ENCODE results near the gene FDXACB1. TPM values are rescaled to one million over a fixed set of nuclear protein-coding genes. Genes with fewer than 3 reads are reported as not detected.

The FDXACB1 gene
- total and polyA plus RNA-seq, 2 donors (not counting 3 experiments of a cell fraction or from before 2014, with no cell fraction given): 1.1 to 1.4 TPM

DNA sequence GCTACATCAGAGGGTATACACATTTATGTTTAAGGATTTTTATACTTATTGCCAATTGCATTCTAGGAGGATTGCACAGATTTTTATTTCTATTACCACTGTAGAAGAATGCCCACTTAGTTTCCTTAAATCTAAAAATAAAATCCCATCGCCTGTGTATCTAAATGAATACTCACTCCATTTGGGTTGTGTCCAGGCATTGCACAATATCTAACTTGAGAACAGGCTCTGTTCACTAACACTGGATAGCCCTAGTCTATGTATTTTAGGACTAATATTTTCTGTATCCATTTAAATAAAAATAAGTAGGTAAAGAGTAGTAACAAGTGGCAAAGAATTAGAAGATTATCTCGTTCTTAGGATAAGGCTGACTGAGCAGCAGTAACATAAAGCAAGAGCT is 43.8 kb upstream of the FDXACB1 start:
- intact Hi-C loops (cut with micrococcal nuclease): no loop called here
- POLR2A ChIA-PET: no interaction called here
- H3K27me3 ChIP-seq (ENCODE audit: control insufficient read depth in 2 of 2, insufficient read depth in 2 of 2, low read length in 2 of 2): no peaks in the 10 kb centered on the region
- H2AFZ ChIP-seq (ENCODE audit: low read depth, low read length): peak overlapping the region; percentile 89
- no peak overlapping the region for H3K4me3 ChIP-seq (replicated peaks in 1 of 3; ENCODE audit: insufficient read depth in 1 of 3, low read depth in 1 of 3, low read length in 3 of 3)
- peaks cover 28% of the 10 kb centered on the region for H3K4me1 ChIP-seq (ENCODE audit: control insufficient read depth, extremely low read depth, insufficient read depth, low read length)
- peak overlapping the region; percentile 34 for H3K9ac ChIP-seq (replicated peaks; ENCODE audit: extremely low read depth, insufficient read depth, low read length)
- dilution Hi-C loops (cut with MboI; ENCODE audit: extremely low pct_ligation_motif_present, low sequenced_read_pairs): no loop called here
- DNase-seq (ENCODE audit: low read depth, low spot score): peak; percentile 44
- no peaks in the 10 kb centered on the region for H3K9me1 ChIP-seq (replicated peaks; ENCODE audit: control insufficient read depth, extremely low read depth, insufficient read depth, low read length)
- no peaks in the 10 kb centered on the region for H4K20me1 ChIP-seq (replicated peaks; ENCODE audit: control insufficient read depth, extremely low read depth, insufficient read depth, low read length)
- FAIRE-seq: no peak
- no TSS peak for BruUV-seq (replicated peaks)
- CTCF ChIA-PET: interaction anchor here (0.9 to 1.0 kb wide), 2 partner anchors 9 to 41 kb away, joined by 3 read pairs; no protein-coding TSS in a partner anchor
- H3K27ac ChIP-seq (ENCODE audit: insufficient read depth, low read depth, low read length): peak overlapping the region; percentile 59
- peak overlapping the region; percentile 17 for H3K4me2 ChIP-seq (ENCODE audit: insufficient read depth, low read length)
- no peaks in the 10 kb centered on the region for H3K79me2 ChIP-seq (ENCODE audit: control insufficient read depth, insufficient read depth, low read length)
- TF ChIP-seq, protein P1, sequence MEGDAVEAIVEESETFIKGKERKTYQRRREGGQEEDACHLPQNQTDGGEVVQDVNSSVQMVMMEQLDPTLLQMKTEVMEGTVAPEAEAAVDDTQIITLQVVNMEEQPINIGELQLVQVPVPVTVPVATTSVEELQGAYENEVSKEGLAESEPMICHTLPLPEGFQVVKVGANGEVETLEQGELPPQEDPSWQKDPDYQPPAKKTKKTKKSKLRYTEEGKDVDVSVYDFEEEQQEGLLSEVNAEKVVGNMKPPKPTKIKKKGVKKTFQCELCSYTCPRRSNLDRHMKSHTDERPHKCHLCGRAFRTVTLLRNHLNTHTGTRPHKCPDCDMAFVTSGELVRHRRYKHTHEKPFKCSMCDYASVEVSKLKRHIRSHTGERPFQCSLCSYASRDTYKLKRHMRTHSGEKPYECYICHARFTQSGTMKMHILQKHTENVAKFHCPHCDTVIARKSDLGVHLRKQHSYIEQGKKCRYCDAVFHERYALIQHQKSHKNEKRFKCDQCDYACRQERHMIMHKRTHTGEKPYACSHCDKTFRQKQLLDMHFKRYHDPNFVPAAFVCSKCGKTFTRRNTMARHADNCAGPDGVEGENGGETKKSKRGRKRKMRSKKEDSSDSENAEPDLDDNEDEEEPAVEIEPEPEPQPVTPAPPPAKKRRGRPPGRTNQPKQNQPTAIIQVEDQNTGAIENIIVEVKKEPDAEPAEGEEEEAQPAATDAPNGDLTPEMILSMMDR (IDR thresholded peaks at IDR 0.05; ENCODE audit: extremely low read depth in 1 of 2, insufficient read depth in 1 of 2, low read depth in 1 of 2, low read length in 2 of 2): no peak
- no peak for TF ChIP-seq GATA2 (IDR thresholded peaks at IDR 0.05; ENCODE audit: insufficient read depth, insufficient read length, low read depth, low read length)
- TF ChIP-seq FOS (IDR thresholded peaks at IDR 0.05; ENCODE audit: borderline replicate concordance, insufficient read depth, low read length): no peak
- TF ChIP-seq EZH2 (IDR thresholded peaks at IDR 0.05; ENCODE audit: borderline replicate concordance, low read depth, low read length, severe bottlenecking): no peak
- TF ChIP-seq POLR2A (IDR thresholded peaks at IDR 0.05; ENCODE audit: low read depth, low read length): no peak
- TF ChIP-seq, protein P2, sequence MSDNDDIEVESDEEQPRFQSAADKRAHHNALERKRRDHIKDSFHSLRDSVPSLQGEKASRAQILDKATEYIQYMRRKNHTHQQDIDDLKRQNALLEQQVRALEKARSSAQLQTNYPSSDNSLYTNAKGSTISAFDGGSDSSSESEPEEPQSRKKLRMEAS (IDR thresholded peaks at IDR 0.05; ENCODE audit: insufficient read depth, insufficient read length): no peak
- H3K36me3 ChIP-seq (ENCODE audit: control insufficient read depth in 2 of 2, extremely low read depth in 1 of 2, insufficient read depth in 2 of 2, low read length in 2 of 2): no peaks in the 10 kb centered on the region
- H3K9me3 ChIP-seq (replicated peaks; ENCODE audit: control insufficient read depth, insufficient read depth, low read length): no peaks in the 10 kb centered on the region

Measured in endothelial cell of umbilical vein (primary cell).